Naive B cell (primary cell): ENCODE measurements around the gene SUCO. TPM values are rescaled to one million over a fixed set of nuclear protein-coding genes. Genes with fewer than 3 reads are reported as not detected.
A peak's percentile ranks its signal among the peaks of the same experiment; 100 is the strongest.
"Not testable (repeated sequence)": the region's sequence is repeated elsewhere in the genome, so short reads cannot be mapped to it uniquely, and the experiment has no call there.

Experiments
- ATAC-seq, 2 donors: fragments of 150-1000 bp; cut with Tn5 transposase; 2 replicates each; pipeline ENCODE4 v1.10.0; 2021; ENCODE audit warnings: low read depth in 2 of 2, mild to moderate bottlenecking in 2 of 2, moderate library complexity in 2 of 2
- DNase-seq: peaks from one replicate; pipeline ENCODE4 v3.0.0; 2022
- H3K27ac Mint-ChIP-seq, 6 donors: one replicate each; pipeline ENCODE4 v1.8.0; 2020 to 2022; ENCODE audit warnings: mild to moderate bottlenecking in 6 of 6, mixed read lengths in 6 of 6, moderate library complexity in 5 of 6, inconsistent platforms in 2 of 6
- H3K27me3 Mint-ChIP-seq, 3 donors: one replicate each; pipeline ENCODE4 v1.8.0; 2021 to 2022; ENCODE audit warnings: mixed read lengths in 3 of 3, mild to moderate bottlenecking in 1 of 3
- H3K36me3 Mint-ChIP-seq, 2 donors: one replicate each; pipeline ENCODE4 v1.8.0; 2020 to 2022; ENCODE audit warnings: mixed read lengths in 2 of 2, inconsistent platforms in 1 of 2, mild to moderate bottlenecking in 1 of 2
- H3K4me1 Mint-ChIP-seq, 3 donors: one replicate each; pipeline ENCODE4 v1.8.0; 2020 to 2022; ENCODE audit warnings: mixed read lengths in 3 of 3, inconsistent platforms in 1 of 3, mild to moderate bottlenecking in 1 of 3, moderate library complexity in 1 of 3
- H3K4me3 Mint-ChIP-seq, 8 donors: one replicate each; pipeline ENCODE4 v1.8.0; 2020 to 2022; ENCODE audit warnings: mild to moderate bottlenecking in 8 of 8, mixed read lengths in 8 of 8, moderate library complexity in 8 of 8, inconsistent platforms in 2 of 8
- H3K9me3 Mint-ChIP-seq, 7 donors: one replicate each; pipeline ENCODE4 v1.8.0; 2020 to 2022; ENCODE audit warnings: mixed read lengths in 7 of 7, mild to moderate bottlenecking in 5 of 7, inconsistent platforms in 2 of 7, moderate library complexity in 1 of 7
- polyA plus RNA-seq, 6 donors: library from polyadenylated mRNA; unstranded; fragments of 300-500 nt; fragmentation: Illumina TruSeq; gene quantifications; one replicate each; pipeline ENCODE4 v1.2.3, GENCODE V29; 2021; ENCODE audit warnings: low read depth in 6 of 6

Gene SUCO
- polyA plus RNA-seq, 6 donors from 2014 or later = 18.6 to 22.0 (median 20.6) TPM

DNA sequence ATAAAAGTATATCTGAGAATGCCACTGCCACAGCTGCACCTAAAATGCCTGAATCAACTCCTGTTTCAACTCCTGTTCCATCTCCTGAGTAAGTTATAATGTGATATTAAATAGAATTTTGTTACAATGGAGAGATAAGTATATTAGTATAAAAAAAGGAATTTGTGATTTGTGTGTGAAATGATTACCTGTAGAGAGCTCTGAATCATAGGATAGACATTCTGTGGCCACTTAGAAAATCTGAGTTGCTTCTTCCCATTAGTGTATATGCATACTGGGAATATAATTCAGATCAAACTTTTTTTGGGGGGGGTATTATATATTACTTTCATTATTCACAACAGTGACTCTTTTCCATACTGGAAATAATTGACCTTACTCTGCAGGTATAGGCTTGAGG, 52.9 kb downstream of the SUCO start:
- DNase-seq = no peak
- H3K4me1 Mint-ChIP-seq = no peaks in the 10 kb centered on the region
- no peak for ATAC-seq
- H3K27ac Mint-ChIP-seq = no peak overlapping the region
- H3K4me3 Mint-ChIP-seq = no peak overlapping the region
- H3K9me3 Mint-ChIP-seq = no peaks in the 10 kb centered on the region
- H3K36me3 Mint-ChIP-seq = peaks cover 24 to 31% of the 10 kb centered on the region in 2 donors
- no peaks in the 10 kb centered on the region for H3K27me3 Mint-ChIP-seq

DNA sequence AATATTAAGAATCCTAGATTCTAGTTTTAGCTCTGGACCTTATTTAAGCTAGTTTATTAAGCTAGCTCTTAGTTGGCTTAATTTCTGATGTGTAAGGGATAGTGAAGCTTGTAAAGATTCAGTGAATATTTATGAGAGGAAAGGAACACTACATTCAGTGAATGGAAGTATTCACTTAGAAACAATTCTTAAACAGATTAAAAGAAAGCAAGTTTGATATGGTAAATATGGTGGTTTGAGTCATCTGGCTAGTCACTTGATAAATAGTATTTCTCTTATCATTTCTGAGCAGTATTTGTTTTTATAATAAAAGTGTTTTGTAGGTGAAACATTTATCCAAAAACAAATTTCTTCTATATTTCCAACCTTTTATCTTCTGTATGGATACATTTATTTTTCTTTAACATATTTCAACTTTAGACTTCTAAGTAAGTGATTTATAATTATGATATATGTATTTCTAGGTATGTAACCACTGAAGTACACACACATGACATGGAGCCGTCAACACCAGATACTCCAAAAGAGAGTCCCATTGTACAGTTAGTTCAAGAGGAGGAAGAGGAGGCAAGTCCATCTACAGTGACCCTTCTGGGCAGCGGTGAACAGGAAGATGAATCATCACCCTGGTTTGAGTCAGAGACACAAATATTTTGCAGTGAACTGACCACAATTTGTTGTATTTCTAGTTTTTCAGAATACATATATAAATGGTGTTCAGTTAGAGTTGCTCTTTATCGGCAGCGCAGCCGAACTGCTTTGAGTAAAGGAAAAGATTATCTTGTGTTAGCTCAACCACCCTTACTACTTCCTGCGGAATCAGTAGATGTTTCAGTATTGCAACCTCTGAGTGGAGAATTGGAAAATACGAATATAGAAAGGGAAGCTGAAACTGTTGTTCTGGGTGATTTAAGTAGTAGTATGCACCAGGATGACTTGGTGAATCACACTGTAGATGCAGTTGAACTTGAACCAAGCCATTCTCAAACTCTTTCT, 55.6 kb downstream of the SUCO start:
- Mint-ChIP-seq H3K4me3 (no peak overlapping the region), H3K9me3 (peaks cover 0 to 5% (median 0%) of the 10 kb centered on the region in 7 donors), H3K27me3 (no peaks in the 10 kb centered on the region), H3K27ac (peak overlapping the region in 1 of 6 donors; percentile 31), H3K36me3 (peaks cover 26% of the 10 kb centered on the region in 2 donors), H3K4me1 (peaks cover 0 to 8% (median 2%) of the 10 kb centered on the region in 3 donors)
- no peak for ATAC-seq
- DNase-seq = no peak

DNA sequence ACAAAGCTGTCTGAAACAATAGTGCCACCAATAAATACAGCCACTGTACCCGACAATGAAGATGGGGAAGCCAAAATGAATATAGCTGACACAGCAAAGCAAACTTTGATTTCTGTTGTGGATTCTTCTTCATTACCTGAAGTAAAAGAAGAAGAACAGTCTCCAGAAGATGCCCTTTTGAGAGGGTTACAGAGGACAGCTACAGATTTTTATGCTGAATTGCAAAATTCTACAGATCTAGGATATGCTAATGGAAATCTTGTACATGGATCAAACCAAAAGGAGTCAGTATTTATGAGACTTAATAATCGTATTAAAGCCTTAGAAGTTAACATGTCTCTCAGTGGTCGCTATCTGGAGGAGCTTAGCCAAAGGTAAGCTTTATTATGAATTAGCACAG, 56.6 kb downstream of the SUCO start:
- Mint-ChIP-seq H3K36me3 (peaks cover 30 to 34% of the 10 kb centered on the region in 2 donors), H3K27ac (peak overlapping the region in 2 of 6 donors; percentile 12 to 29), H3K27me3 (no peaks in the 10 kb centered on the region), H3K9me3 (peaks cover 0 to 5% (median 0%) of the 10 kb centered on the region in 7 donors), H3K4me1 (peaks cover 2 to 8% (median 4%) of the 10 kb centered on the region in 3 donors), H3K4me3 (no peak overlapping the region)
- ATAC-seq = no peak
- no peak for DNase-seq

DNA sequence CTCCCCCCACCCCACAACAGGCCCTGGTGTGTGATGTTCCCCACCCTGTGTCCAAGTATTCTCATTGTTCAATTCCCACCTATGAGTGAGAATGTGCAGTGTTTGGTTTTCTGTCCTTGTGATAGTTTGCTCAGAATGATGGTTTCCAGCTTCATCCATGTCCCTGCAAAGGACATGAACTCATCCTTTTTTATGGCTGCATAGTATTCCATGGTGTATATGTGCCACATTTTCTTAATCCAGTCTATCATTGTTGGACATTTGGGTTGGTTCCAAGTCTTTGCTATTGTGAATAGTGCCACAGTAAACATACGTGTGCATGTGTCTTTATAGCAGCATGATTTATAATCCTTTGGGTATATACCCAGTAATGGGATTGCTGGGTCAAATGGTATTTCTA, 58.5 kb downstream of the SUCO start:
- ATAC-seq, H3K27me3 Mint-ChIP-seq, H3K27ac Mint-ChIP-seq, DNase-seq, H3K4me3 Mint-ChIP-seq, H3K9me3 Mint-ChIP-seq: not testable (repeated sequence)
- Mint-ChIP-seq H3K4me1 (peaks cover 2 to 11% (median 8%) of the 10 kb centered on the region in 3 donors), H3K36me3 (peaks cover 45 to 53% of the 10 kb centered on the region in 2 donors)

DNA sequence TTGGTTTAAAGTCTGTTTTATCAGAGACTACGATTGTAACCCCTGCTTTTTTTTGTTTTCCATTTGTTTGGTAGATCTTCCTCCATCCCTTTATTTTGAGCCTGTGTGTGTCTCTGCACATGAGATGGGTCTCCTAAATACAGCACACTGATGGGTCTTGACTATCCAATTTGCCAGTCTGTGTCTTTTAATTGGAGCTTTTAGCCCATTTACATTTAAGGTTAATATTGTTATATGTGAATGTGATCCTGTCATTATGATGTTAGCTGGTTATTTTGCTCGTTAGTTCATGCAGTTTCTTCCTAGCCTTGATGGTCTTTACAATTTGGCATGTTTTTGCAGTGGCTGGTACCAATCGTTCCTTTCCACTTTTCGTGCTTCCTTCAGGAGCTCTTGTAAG, 62.1 kb downstream of the SUCO start:
- DNase-seq, H3K27me3 Mint-ChIP-seq, H3K9me3 Mint-ChIP-seq, ATAC-seq: not testable (repeated sequence)
- Mint-ChIP-seq H3K4me3 (peak overlapping the region in 1 of 8 donors; percentile 29), H3K27ac (peak overlapping the region in 2 of 6 donors; percentile 11 to 74), H3K4me1 (peaks cover 2 to 11% (median 8%) of the 10 kb centered on the region in 3 donors), H3K36me3 (peaks cover 39 to 45% of the 10 kb centered on the region in 2 donors)

DNA sequence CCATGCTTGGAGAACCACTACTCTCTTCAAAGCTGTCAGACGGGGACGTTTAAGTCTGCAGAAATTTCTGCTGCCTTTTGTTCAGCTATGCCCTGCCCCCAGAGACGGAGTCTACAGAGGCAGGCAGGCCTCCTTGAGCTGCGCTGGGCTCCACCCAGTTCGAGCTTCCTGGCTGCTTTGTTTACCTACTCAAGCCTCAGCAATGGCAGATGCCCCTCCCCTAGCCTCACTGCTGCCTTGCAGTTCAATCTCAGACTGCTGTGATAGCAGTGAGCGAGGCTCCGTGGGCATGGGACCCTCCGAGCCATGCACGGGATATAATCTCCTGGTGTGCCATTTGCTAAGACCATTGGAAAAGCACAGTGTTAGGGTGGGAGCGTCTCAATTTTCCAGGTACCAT, 63.8 kb downstream of the SUCO start:
- not testable (repeated sequence) for H3K27me3 Mint-ChIP-seq, H3K9me3 Mint-ChIP-seq, ATAC-seq, DNase-seq, H3K4me3 Mint-ChIP-seq
- Mint-ChIP-seq H3K4me1 (peaks cover 2 to 11% (median 8%) of the 10 kb centered on the region in 3 donors), H3K27ac (peak overlapping the region in 1 of 6 donors; percentile 9), H3K36me3 (peaks cover 39 to 51% of the 10 kb centered on the region in 2 donors)

DNA sequence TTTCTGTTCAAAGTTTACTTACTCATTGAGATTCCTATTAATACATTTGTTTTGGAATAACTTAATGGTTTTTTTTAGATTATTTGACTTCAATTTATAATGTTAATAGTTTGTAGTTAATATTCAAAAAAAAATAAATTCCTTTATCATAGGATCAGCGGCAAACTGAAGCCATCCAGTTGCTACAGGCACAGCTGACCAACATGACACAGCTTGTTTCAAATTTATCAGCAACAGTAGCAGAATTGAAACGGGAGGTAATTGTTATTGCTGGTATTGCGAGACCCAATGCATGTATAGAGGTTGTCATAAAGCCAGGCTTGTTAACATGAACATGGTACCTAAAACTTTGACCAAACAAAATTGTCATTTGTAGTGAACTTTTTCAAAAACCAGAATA, 67.0 kb downstream of the SUCO start:
- H3K4me1 Mint-ChIP-seq = peaks cover 0 to 6% (median 0%) of the 10 kb centered on the region in 3 donors
- peaks cover 35 to 40% of the 10 kb centered on the region in 2 donors for H3K36me3 Mint-ChIP-seq
- H3K27me3 Mint-ChIP-seq = no peaks in the 10 kb centered on the region
- H3K9me3 Mint-ChIP-seq = peaks cover 0 to 5% (median 0%) of the 10 kb centered on the region in 7 donors
- no peak overlapping the region for H3K4me3 Mint-ChIP-seq
- no peak for DNase-seq
- no peak overlapping the region for H3K27ac Mint-ChIP-seq
- ATAC-seq = no peak

DNA sequence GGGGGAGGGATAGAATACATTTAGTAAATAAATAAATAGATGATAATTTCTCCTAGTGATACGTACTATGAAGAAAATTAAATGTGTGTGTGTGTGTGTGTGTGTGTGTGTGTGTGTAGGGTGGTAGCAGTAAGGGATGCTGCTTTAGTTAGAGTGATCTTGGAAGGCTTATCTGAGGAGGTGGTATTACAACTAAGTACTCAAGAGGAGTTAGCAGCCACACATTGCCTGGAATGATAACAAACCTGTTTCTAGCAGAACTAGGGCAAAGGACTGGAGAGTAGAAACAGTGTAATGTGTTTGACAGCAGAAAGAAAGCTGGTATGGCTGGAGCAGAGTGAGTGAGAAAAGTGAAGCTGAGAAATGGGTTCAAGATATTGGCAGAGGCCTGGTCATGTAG, 67.7 kb downstream of the SUCO start:
- Mint-ChIP-seq H3K27ac (no peak overlapping the region), H3K4me1 (peaks cover 0 to 4% (median 0%) of the 10 kb centered on the region in 3 donors), H3K9me3 (peaks cover 0 to 3% (median 0%) of the 10 kb centered on the region in 7 donors), H3K4me3 (no peak overlapping the region), H3K36me3 (peaks cover 28 to 33% of the 10 kb centered on the region in 2 donors), H3K27me3 (no peaks in the 10 kb centered on the region)
- no peak for ATAC-seq
- no peak for DNase-seq

DNA sequence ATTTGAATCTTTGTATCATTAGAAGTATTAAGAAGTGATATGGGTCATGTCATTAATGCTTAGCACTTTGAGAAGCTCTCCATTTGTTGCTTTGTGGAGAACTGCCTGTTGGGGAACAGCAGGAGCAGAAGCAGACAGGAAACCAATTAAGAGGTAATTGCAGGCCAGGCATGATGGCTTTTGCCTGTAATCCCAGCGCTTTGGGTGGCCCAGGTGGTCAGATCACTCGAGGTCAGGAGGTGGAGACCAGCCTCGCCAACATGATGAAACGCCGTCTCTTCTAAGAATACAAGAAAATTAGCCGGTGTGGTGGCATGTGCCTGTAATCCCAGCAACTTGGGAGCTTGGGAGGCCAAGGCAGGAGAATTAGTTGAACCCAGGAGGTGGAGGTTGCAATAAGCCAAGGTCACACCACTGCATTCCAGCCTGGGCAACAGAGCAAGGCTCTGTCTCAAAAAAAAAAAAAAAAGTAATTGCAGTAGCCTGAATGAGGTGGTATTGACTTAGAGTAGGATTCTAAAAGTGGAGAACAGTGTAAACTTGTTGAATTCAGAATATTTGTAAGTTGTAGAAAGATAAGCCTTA, 68.2 kb downstream of the SUCO start:
- Mint-ChIP-seq H3K36me3 (peaks cover 23 to 28% of the 10 kb centered on the region in 2 donors), H3K9me3 (no peaks in the 10 kb centered on the region), H3K4me3 (peak overlapping the region in 1 of 8 donors; percentile 2), H3K27me3 (no peaks in the 10 kb centered on the region), H3K4me1 (no peaks in the 10 kb centered on the region), H3K27ac (peak overlapping the region in 1 of 6 donors; percentile 29)
- ATAC-seq = no peak
- no peak for DNase-seq

DNA sequence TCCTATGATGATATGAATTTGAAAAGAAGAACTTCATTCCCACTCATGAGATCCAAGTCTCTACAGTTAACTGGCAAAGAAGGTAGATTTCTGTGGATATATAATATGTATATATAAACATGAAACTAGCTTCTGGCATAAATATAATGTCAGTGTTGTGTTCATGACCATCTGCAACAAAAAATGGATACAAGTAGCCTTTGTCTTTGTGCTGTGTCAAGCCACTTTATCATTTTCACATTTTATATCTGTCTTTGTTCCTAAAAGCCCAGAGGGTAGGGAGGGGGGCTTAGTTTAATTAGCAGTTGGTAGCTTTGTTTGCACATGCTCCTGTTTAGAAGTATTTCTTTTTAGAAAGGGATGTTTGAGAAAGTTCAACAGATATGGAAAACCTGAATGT, 69.8 kb downstream of the SUCO start:
- no peak for DNase-seq
- Mint-ChIP-seq H3K27ac (no peak overlapping the region), H3K36me3 (peaks cover 15 to 19% of the 10 kb centered on the region in 2 donors), H3K4me1 (peaks cover 0 to 8% (median 0%) of the 10 kb centered on the region in 3 donors), H3K9me3 (no peaks in the 10 kb centered on the region), H3K27me3 (no peaks in the 10 kb centered on the region), H3K4me3 (no peak overlapping the region)
- no peak for ATAC-seq

DNA sequence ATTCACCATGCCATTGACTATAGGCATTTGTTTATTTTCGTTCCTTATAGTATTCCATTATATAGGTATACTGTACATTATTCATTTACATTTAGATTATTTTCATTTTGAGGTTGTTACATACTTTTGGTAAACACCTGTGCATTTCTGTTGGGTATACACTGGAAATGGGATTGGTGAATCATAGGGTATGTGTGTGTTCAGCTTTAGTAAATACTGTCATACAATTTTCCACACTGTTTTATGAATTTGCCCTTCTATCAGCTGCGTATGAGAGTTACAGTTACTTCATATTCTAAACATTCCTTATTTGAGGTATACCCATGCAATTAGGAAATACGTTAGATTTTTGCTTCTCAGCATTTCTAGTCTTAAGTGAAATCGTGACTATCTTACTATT, 70.9 kb downstream of the SUCO start:
- no peak for ATAC-seq
- Mint-ChIP-seq H3K4me1 (peaks cover 0 to 8% (median 0%) of the 10 kb centered on the region in 3 donors), H3K9me3 (no peaks in the 10 kb centered on the region), H3K27ac (peak overlapping the region in 1 of 6 donors; percentile 29), H3K27me3 (no peaks in the 10 kb centered on the region), H3K36me3 (peaks cover 12 to 17% of the 10 kb centered on the region in 2 donors), H3K4me3 (no peak overlapping the region)
- DNase-seq = no peak

DNA sequence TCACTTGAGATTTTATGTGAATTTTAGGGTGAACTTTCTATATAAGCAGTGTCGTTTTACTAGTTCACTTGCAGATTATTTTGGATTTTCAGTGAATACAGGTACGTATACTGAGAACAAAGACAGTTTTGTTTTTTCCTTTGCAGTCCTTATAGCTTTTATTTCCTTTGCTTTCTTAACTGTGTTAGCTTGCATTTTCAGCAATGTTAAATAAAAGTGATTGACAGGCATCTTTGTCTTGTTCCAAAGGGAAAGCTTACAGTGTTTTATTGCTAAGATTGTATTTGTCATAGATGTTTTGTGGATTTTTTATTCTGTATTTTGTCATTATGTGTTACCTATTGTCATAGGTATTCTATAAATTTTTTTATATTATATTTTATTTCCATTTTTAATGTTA, 72.7 kb downstream of the SUCO start:
- Mint-ChIP-seq H3K9me3 (no peaks in the 10 kb centered on the region), H3K27me3 (no peaks in the 10 kb centered on the region), H3K27ac (no peak overlapping the region), H3K4me3 (no peak overlapping the region), H3K36me3 (peaks cover 20 to 27% of the 10 kb centered on the region in 2 donors), H3K4me1 (peaks cover 0 to 8% (median 0%) of the 10 kb centered on the region in 3 donors)
- DNase-seq (no peak), ATAC-seq (no peak)

DNA sequence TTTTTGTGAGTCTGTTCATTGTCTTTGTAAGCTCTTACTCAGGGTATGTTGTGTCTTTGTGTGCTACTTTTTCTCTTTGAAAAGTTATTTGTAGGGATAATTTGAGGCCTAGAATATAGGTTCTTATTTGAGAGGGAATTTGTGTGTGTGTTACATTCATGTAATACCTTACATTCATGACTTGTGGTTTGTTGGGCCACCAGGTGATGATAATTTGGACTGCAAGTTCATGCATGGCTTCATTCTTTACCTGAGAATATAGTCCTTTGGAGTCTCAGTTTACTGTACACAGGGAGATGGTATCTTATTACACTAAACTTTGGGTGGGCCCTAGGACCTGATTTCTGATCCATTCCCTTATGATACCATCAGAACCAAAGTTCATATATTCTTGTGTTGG, 74.2 kb downstream of the SUCO start:
- ATAC-seq = no peak
- H3K36me3 Mint-ChIP-seq = peaks cover 7 to 25% of the 10 kb centered on the region in 2 donors

More for the DNA sequence above, 74.2 kb downstream of the SUCO start:
- DNase-seq = no peak
- no peaks in the 10 kb centered on the region for H3K27me3 Mint-ChIP-seq
- peaks cover 0 to 8% (median 0%) of the 10 kb centered on the region in 3 donors for H3K4me1 Mint-ChIP-seq
- H3K9me3 Mint-ChIP-seq = no peaks in the 10 kb centered on the region
- H3K27ac Mint-ChIP-seq = peak overlapping the region in 4 of 6 donors; percentile 23 to 63 (median 38)
- no peak overlapping the region for H3K4me3 Mint-ChIP-seq
